ENCODE results near the gene NHS. TPM values are rescaled to one million over a fixed set of nuclear protein-coding genes. Genes with fewer than 3 reads are reported as not detected.

NHS gene
- total and polyA plus RNA-seq, 5 donors from 2014 or later, result 0.03 to 1.3 (median 0.05) TPM; not detected in 2

DNA sequence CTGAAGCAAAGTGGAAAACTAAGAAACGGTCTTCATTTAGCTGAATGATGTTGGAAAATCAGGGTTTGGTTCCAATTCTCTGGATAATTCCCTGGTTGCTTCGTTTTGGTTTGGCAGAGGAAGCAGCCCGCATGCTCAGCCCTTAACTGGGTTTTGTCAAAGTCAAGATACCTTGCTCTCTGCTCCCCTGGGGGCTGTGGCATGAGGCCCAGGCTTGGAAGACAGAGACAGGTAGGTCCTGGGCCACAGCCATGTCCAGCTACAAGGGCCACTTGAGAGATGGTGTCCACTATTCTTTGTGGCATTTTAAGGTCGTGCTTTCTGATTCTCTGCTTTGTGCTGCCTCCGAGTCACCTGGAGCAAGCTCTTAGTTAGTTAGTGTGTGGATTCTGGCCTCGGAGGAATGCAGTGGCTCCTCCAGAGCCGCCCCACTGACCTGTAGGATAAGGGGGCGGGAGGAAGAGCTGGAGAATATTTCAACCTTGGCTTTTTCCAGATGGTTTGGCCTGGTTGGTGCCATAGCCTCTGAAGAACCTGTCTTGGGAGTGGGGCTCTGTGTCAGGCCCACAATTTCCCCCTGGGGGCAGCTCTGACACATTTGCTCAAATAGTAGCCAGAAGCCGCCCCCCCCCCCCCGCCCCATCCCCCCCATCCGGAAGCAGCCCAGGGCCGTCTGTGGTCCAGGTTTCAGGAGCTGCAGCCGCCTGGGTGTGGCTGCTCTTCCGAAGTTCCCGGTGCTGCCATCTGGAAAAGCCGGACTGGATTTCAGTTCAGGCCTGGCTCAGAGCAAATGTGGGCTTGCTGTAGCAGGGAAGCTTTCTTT lies 147.1 kb downstream of the NHS start:
- no peak overlapping the region for H3K4me3 Mint-ChIP-seq
- no peak for ATAC-seq (ENCODE audit: low read depth in 2 of 2)
- no peaks in the 10 kb centered on the region for H3K36me3 ChIP-seq (ENCODE audit: control insufficient read depth, insufficient read depth, low read length)
- no peaks in the 10 kb centered on the region for H3K27me3 ChIP-seq (ENCODE audit: control insufficient read depth, insufficient read depth, low read length)
- DNase-seq, result no peak
- no peaks in the 10 kb centered on the region for H3K9me3 ChIP-seq (ENCODE audit: control insufficient read depth in 2 of 2, low read length in 2 of 2)
- no peaks in the 10 kb centered on the region for H3K4me1 Mint-ChIP-seq
- no peak overlapping the region for H3K27ac Mint-ChIP-seq
- no peak overlapping the region for H3K4me3 ChIP-seq (ENCODE audit: low read depth, low read length)
- H3K9me3 Mint-ChIP-seq, result peaks cover 0 to 6% (median 0%) of the 10 kb centered on the region in 7 donors
- H3K4me1 ChIP-seq (ENCODE audit: control insufficient read depth, insufficient read depth, low read length, poor library complexity, severe bottlenecking), result no peaks in the 10 kb centered on the region
- H3K36me3 Mint-ChIP-seq, result no peaks in the 10 kb centered on the region
- H3K27me3 Mint-ChIP-seq, result no peaks in the 10 kb centered on the region
- H3K27ac ChIP-seq (ENCODE audit: insufficient read depth, low read length, poor library complexity, severe bottlenecking), result no peak overlapping the region

DNA sequence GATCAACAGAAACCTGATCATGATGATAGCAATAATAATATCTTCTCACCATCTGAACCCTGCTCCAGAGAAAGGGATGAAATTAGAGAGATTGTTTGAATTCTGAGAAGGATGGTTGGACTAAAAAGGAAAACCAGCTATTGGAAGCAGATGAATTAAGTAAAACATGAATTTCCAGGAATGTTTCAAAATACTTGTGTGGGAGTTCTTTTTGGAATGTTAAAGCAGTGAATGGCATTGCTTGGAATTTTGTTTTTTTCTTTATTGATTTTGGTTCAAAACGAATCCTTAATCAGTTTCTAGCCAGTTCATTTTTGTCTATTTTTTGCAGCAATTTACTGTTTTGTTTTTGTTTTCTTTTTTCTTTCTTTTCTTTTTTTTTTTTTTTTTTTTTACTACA lies 150.3 kb downstream of the NHS start:
- Histone ChIP-seq H3K36me3 (ENCODE audit: control insufficient read depth, insufficient read depth, low read length) (no peaks in the 10 kb centered on the region), H3K27ac (ENCODE audit: insufficient read depth, low read length, poor library complexity, severe bottlenecking) (no peak overlapping the region), H3K4me3 (ENCODE audit: low read depth, low read length) (no peak overlapping the region), H3K4me1 (ENCODE audit: control insufficient read depth, insufficient read depth, low read length, poor library complexity, severe bottlenecking) (no peaks in the 10 kb centered on the region), H3K27me3 (ENCODE audit: control insufficient read depth, insufficient read depth, low read length) (no peaks in the 10 kb centered on the region), H3K9me3 (ENCODE audit: control insufficient read depth in 2 of 2, low read length in 2 of 2) (no peaks in the 10 kb centered on the region)
- no peak overlapping the region for H3K4me3 Mint-ChIP-seq
- no peak overlapping the region for H3K27ac Mint-ChIP-seq
- H3K27me3 Mint-ChIP-seq, result no peaks in the 10 kb centered on the region
- no peaks in the 10 kb centered on the region for H3K4me1 Mint-ChIP-seq
- no peaks in the 10 kb centered on the region for H3K36me3 Mint-ChIP-seq
- no peak for DNase-seq
- peaks cover 0 to 6% (median 0%) of the 10 kb centered on the region in 7 donors for H3K9me3 Mint-ChIP-seq
- no peak for ATAC-seq (ENCODE audit: low read depth in 2 of 2)

DNA sequence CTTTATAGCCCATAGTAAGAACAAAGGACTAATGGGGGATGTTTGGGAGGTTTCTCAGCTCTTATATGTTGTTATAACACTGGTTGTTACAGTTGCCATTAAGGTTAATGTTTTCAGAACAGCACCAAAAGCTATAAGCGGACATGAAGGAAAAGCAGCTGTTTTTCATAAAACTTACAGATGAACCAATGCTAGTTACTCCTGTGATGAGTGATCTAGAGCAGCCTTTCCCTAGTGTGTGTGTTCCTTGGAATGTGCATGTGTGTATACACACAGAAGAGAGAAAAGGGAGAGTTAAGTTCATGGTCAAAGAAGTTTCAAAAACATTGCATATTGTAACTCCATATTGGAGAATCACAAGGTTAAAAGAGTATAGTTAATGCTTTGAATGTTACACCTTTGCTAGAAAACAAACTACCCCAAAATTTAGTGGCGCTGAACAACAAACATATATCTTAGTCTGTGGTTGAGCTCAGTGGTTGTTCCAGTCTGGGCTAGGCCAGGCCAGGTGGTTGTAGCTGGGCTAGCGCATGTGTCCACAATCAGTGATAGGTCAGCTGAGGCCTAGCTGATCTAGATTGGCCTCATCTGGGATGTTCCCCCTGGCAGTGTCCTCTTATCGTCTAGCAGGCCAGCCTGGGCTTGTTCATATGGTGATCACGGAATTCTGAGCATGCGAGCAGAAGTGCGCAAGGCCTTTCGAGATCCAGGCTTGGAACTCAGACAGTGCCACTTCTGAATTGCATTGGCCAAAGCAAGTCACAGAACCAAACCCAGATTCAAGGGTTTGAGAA lies 151.0 kb downstream of the NHS start:
- Mint-ChIP-seq H3K9me3 (peaks cover 0 to 3% (median 0%) of the 10 kb centered on the region in 7 donors), H3K4me1 (no peaks in the 10 kb centered on the region), H3K27ac (no peak overlapping the region), H3K36me3 (no peaks in the 10 kb centered on the region), H3K4me3 (no peak overlapping the region), H3K27me3 (no peaks in the 10 kb centered on the region)
- Histone ChIP-seq H3K9me3 (ENCODE audit: control insufficient read depth in 2 of 2, low read length in 2 of 2) (no peaks in the 10 kb centered on the region), H3K27me3 (ENCODE audit: control insufficient read depth, insufficient read depth, low read length) (no peaks in the 10 kb centered on the region), H3K27ac (ENCODE audit: insufficient read depth, low read length, poor library complexity, severe bottlenecking) (no peak overlapping the region), H3K36me3 (ENCODE audit: control insufficient read depth, insufficient read depth, low read length) (no peaks in the 10 kb centered on the region), H3K4me1 (ENCODE audit: control insufficient read depth, insufficient read depth, low read length, poor library complexity, severe bottlenecking) (no peaks in the 10 kb centered on the region), H3K4me3 (ENCODE audit: low read depth, low read length) (no peak overlapping the region)
- no peak for DNase-seq
- ATAC-seq (ENCODE audit: low read depth in 2 of 2), result no peak

DNA sequence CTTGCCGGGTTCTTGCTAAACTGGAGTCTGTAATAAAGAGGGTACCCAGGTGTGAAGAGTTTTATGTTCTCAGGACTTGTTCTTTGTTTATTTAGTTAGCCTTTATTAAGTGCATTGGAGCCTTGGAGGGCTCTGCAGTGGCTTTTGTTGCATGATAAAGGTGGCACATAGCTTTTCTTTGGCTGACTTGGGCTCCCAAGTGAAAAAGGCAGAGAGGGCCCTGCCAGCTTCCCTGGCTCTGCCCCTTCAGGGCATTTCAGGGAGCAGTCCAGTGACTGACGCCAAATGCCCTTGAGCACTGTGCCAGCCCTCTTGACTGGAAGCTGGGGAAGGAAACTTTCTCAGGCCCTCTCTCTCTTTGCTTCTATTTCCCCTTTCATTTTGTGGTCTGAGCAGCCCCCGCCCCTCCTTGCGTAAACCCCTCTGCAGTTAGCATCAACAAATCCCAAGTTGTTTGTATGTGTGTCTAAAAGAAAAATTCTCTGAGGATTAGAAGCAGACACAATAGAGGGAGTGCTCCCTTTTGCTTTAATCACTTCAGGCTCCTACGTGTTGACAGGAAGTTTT lies 152.2 kb downstream of the NHS start:
- H3K36me3 ChIP-seq (ENCODE audit: control insufficient read depth, insufficient read depth, low read length), result no peaks in the 10 kb centered on the region
- no peaks in the 10 kb centered on the region for H3K4me1 Mint-ChIP-seq
- H3K4me3 Mint-ChIP-seq, result no peak overlapping the region
- ATAC-seq (ENCODE audit: low read depth in 2 of 2) (no peak), DNase-seq (no peak)
- H3K27ac Mint-ChIP-seq, result no peak overlapping the region
- H3K36me3 Mint-ChIP-seq, result no peaks in the 10 kb centered on the region
- no peaks in the 10 kb centered on the region for H3K27me3 Mint-ChIP-seq
- no peak overlapping the region for H3K27ac ChIP-seq (ENCODE audit: insufficient read depth, low read length, poor library complexity, severe bottlenecking)
- no peaks in the 10 kb centered on the region for H3K9me3 ChIP-seq (ENCODE audit: control insufficient read depth in 2 of 2, low read length in 2 of 2)
- no peaks in the 10 kb centered on the region for H3K9me3 Mint-ChIP-seq
- no peak overlapping the region for H3K4me3 ChIP-seq (ENCODE audit: low read depth, low read length)
- H3K4me1 ChIP-seq (ENCODE audit: control insufficient read depth, insufficient read depth, low read length, poor library complexity, severe bottlenecking), result no peaks in the 10 kb centered on the region
- H3K27me3 ChIP-seq (ENCODE audit: control insufficient read depth, insufficient read depth, low read length), result no peaks in the 10 kb centered on the region

DNA sequence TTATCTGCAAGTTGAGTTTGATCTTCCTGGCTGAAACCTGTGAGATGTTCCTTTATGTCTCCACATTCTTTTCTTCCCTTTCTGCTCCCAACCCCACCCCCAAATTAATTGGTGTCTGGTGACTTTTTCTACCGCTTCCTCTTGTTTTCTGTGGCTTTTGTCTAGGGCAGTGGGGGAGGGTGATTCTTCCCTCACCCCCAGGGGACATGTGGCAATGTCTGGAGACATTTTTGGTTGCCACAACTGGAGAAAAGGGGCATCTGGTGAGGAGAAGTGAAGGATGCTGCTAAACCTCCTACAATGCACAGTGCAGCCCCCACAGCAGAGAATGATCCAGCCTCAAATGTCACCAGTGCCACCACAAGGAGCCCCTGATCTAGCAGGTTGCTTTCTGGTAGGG lies 152.9 kb downstream of the NHS start:
- Mint-ChIP-seq H3K4me3 (no peak overlapping the region), H3K27me3 (no peaks in the 10 kb centered on the region), H3K4me1 (no peaks in the 10 kb centered on the region), H3K9me3 (no peaks in the 10 kb centered on the region), H3K27ac (no peak overlapping the region), H3K36me3 (no peaks in the 10 kb centered on the region)
- no peaks in the 10 kb centered on the region for H3K27me3 ChIP-seq (ENCODE audit: control insufficient read depth, insufficient read depth, low read length)
- DNase-seq (no peak), ATAC-seq (ENCODE audit: low read depth in 2 of 2) (no peak)
- H3K27ac ChIP-seq (ENCODE audit: insufficient read depth, low read length, poor library complexity, severe bottlenecking), result no peak overlapping the region
- no peaks in the 10 kb centered on the region for H3K9me3 ChIP-seq (ENCODE audit: control insufficient read depth in 2 of 2, low read length in 2 of 2)
- no peaks in the 10 kb centered on the region for H3K4me1 ChIP-seq (ENCODE audit: control insufficient read depth, insufficient read depth, low read length, poor library complexity, severe bottlenecking)
- H3K4me3 ChIP-seq (ENCODE audit: low read depth, low read length), result no peak overlapping the region
- H3K36me3 ChIP-seq (ENCODE audit: control insufficient read depth, insufficient read depth, low read length), result no peaks in the 10 kb centered on the region

DNA sequence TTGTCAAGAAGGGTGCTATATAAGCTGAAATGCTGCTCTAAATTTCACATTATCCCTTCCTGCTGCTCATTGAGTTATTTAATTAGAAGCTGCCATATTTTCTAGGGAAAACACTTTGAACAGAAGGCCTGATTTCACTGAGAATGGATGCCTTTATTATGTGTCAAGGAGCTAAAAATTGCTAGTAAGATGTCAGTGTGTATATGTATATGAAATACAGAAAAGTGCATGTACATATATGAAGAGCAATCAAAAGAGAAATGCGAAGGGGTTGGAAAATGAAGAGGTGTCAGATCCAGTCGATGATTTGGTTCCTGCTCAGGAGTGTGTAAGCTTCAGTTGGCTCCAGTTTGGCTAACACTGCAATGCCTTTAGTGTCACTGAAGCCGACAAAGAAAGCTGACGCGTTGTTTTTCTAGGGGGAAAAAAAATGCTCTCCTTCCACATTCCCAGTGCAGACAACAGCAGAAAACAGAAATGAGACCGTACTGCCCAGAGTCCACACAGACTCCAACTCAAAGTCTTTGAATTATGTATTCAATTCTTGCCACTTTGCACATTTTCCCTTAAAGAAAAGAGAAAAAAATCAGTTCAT lies 154.2 kb downstream of the NHS start:
- Mint-ChIP-seq H3K27ac (no peak overlapping the region), H3K4me3 (no peak overlapping the region), H3K4me1 (no peaks in the 10 kb centered on the region), H3K9me3 (no peaks in the 10 kb centered on the region), H3K27me3 (no peaks in the 10 kb centered on the region), H3K36me3 (no peaks in the 10 kb centered on the region)
- Histone ChIP-seq H3K4me1 (ENCODE audit: control insufficient read depth, insufficient read depth, low read length, poor library complexity, severe bottlenecking) (no peaks in the 10 kb centered on the region), H3K9me3 (ENCODE audit: control insufficient read depth in 2 of 2, low read length in 2 of 2) (no peaks in the 10 kb centered on the region), H3K27ac (ENCODE audit: insufficient read depth, low read length, poor library complexity, severe bottlenecking) (no peak overlapping the region), H3K4me3 (ENCODE audit: low read depth, low read length) (no peak overlapping the region), H3K36me3 (ENCODE audit: control insufficient read depth, insufficient read depth, low read length) (no peaks in the 10 kb centered on the region), H3K27me3 (ENCODE audit: control insufficient read depth, insufficient read depth, low read length) (no peaks in the 10 kb centered on the region)
- no peak for DNase-seq
- no peak for ATAC-seq (ENCODE audit: low read depth in 2 of 2)

DNA sequence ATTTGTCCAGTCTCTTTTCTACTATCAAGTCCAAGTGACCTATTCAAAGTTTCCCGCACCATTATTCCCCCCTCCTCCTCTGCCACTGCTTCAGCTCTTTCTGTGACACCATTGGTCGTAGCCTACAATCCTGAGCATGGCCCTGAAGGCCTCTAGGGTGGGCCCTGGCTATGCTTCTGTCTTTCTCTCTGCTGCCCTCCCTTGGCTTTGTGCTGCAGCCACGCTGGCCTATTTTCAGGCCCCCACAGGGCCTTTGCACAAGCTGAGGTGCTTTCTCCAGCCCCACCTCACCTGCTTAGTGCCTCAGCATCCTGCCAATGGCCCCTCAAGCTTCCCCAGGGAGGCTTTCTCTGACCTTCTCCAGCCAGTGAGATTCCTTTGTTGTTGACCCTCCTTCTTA lies 156.5 kb downstream of the NHS start:
- no peak for ATAC-seq (ENCODE audit: low read depth in 2 of 2)
- Mint-ChIP-seq H3K27ac (no peak overlapping the region), H3K36me3 (no peaks in the 10 kb centered on the region), H3K4me3 (no peak overlapping the region), H3K9me3 (no peaks in the 10 kb centered on the region), H3K27me3 (no peaks in the 10 kb centered on the region), H3K4me1 (no peaks in the 10 kb centered on the region)
- Histone ChIP-seq H3K9me3 (ENCODE audit: control insufficient read depth in 2 of 2, low read length in 2 of 2) (no peaks in the 10 kb centered on the region), H3K27me3 (ENCODE audit: control insufficient read depth, insufficient read depth, low read length) (no peaks in the 10 kb centered on the region), H3K4me3 (ENCODE audit: low read depth, low read length) (no peak overlapping the region), H3K4me1 (ENCODE audit: control insufficient read depth, insufficient read depth, low read length, poor library complexity, severe bottlenecking) (no peaks in the 10 kb centered on the region), H3K36me3 (ENCODE audit: control insufficient read depth, insufficient read depth, low read length) (no peaks in the 10 kb centered on the region), H3K27ac (ENCODE audit: insufficient read depth, low read length, poor library complexity, severe bottlenecking) (no peak overlapping the region)
- DNase-seq, result no peak
